Endothelial cell of umbilical vein (primary cell): Measurements from ENCODE around the gene KCNQ1OT1. TPM values are rescaled to one million over a fixed set of nuclear protein-coding genes. Genes with fewer than 3 reads are reported as not detected.

ENCODE experiments used
- BruUV-seq: library from RNA; stranded (reverse); fragments of 400-500 nt; replicated peaks from 2 replicates; lab custom pipeline; 2021; lab: Mats Ljungman, UMichigan
- CTCF ChIA-PET: fragments of 300-600, 350-600 bp; sonication (Branson Sonifier 250); formaldehyde crosslinking; loops from one replicate; lab custom pipeline; 2021; ENCODE audit warnings: antibody characterized with exemption, inconsistent platforms; lab: Charles Lee
- POLR2A ChIA-PET: fragments of 300-600, 350-600 bp; sonication (Branson Sonifier 250); formaldehyde crosslinking; loops from one replicate; lab custom pipeline; 2021; ENCODE audit warnings: antibody characterized with exemption, inconsistent platforms; lab: Charles Lee
- DNase-seq: peaks from one replicate; pipeline ENCODE4 v3.0.0-alpha.2; 2011; ENCODE audit warnings: low read depth, low spot score
- FAIRE-seq: peaks from 2 replicates; lab custom pipeline; 2011; peaks lifted over from hg19 to GRCh38; lab: Jason Lieb, UNC
- H2AFZ ChIP-seq: 2 replicates; pipeline ENCODE4 v1.6.0; 2012; ENCODE audit warnings: low read depth, low read length, control low read depth, inconsistent platforms
- H3K27ac ChIP-seq: 2 replicates; pipeline ENCODE4 v1.5.1; 2011; ENCODE audit warnings: low read depth, mild to moderate bottlenecking, control low read depth, low read length, moderate library complexity; ENCODE audit not compliant: insufficient read depth
- H3K27me3 ChIP-seq, 2 experiments: 2 replicates each; pipeline versions ENCODE4 v1.6.0 to v1.6.1; 2011; ENCODE audit warnings: low read length in 2 of 2, mixed read lengths in 1 of 2; ENCODE audit not compliant: control insufficient read depth in 2 of 2, insufficient read depth in 2 of 2
- H3K36me3 ChIP-seq, 2 experiments: 2 replicates in 1 of 2; 3 replicates in 1 of 2; pipeline ENCODE4 v1.5.1; 2011; ENCODE audit warnings: low read length in 2 of 2, mild to moderate bottlenecking in 1 of 2, moderate library complexity in 1 of 2; ENCODE audit not compliant: control insufficient read depth in 2 of 2, insufficient read depth in 2 of 2; ENCODE audit errors: extremely low read depth in 1 of 2
- H3K4me1 ChIP-seq: 3 replicates; pipeline ENCODE4 v1.5.1; 2011; ENCODE audit warnings: mild to moderate bottlenecking, low read length; ENCODE audit not compliant: control insufficient read depth, insufficient read depth; ENCODE audit errors: extremely low read depth
- H3K4me2 ChIP-seq: 2 replicates; pipeline ENCODE4 v1.6.1; 2011; ENCODE audit warnings: low read length, control low read depth, mixed read lengths; ENCODE audit not compliant: insufficient read depth
- H3K4me3 ChIP-seq, 3 experiments: fragments of 200-600 bp in 1 of 3; sonication (generic), shearing (Covaris generic) in 1 of 3; replicated peaks in 1 of 3; 2 replicates each; pipeline ENCODE4 v1.5.1; 2011 to 2016; ENCODE audit warnings: control low read depth in 3 of 3, low read length in 3 of 3, mild to moderate bottlenecking in 2 of 3, inconsistent platforms in 1 of 3, low read depth in 1 of 3, moderate library complexity in 1 of 3; ENCODE audit not compliant: insufficient read depth in 1 of 3
- H3K79me2 ChIP-seq: 2 replicates; pipeline ENCODE4 v1.6.0; 2012; ENCODE audit warnings: low read length, inconsistent platforms; ENCODE audit not compliant: control insufficient read depth, insufficient read depth
- H3K9ac ChIP-seq: replicated peaks from 2 replicates; pipeline ENCODE3; 2011; ENCODE audit warnings: low read length, control low read depth; ENCODE audit not compliant: insufficient read depth; ENCODE audit errors: extremely low read depth
- H3K9me1 ChIP-seq: replicated peaks from 3 replicates; pipeline ENCODE4 v1.6.0; 2011; ENCODE audit warnings: mild to moderate bottlenecking, low read length; ENCODE audit not compliant: control insufficient read depth, insufficient read depth; ENCODE audit errors: extremely low read depth
- H3K9me3 ChIP-seq: replicated peaks from 2 replicates; pipeline ENCODE4 v1.5.1; 2012; ENCODE audit warnings: low read length, inconsistent platforms; ENCODE audit not compliant: control insufficient read depth, insufficient read depth
- H4K20me1 ChIP-seq: replicated peaks from 2 replicates; pipeline ENCODE3; 2011; ENCODE audit warnings: mild to moderate bottlenecking, low read length; ENCODE audit not compliant: control insufficient read depth, insufficient read depth; ENCODE audit errors: extremely low read depth
- EZH2 ChIP-seq: IDR thresholded peaks from 2 replicates; pipeline ENCODE4 v1.6.1; 2012; ENCODE audit warnings: borderline replicate concordance, low read depth, mild to moderate bottlenecking, moderate library complexity, low read length, inconsistent platforms; ENCODE audit not compliant: severe bottlenecking
- MAX ChIP-seq: IDR thresholded peaks from 2 replicates; pipeline ENCODE4 v1.6.1; 2011; ENCODE audit not compliant: insufficient read depth, insufficient read length
- MYC ChIP-seq: IDR thresholded peaks from one replicate; pipeline ENCODE4 v1.6.1; 2011; ENCODE audit warnings: mild to moderate bottlenecking, low read depth, low read length
- POLR2A ChIP-seq: IDR thresholded peaks from 2 replicates; pipeline ENCODE4 v1.6.1; 2012; ENCODE audit warnings: low read depth, mild to moderate bottlenecking, control low read depth, low read length
- POLR2AphosphoS5 ChIP-seq: IDR thresholded peaks from 2 replicates; pipeline ENCODE4 v1.6.1; 2012; ENCODE audit warnings: low read depth, mild to moderate bottlenecking, control low read depth, low read length, moderate library complexity; ENCODE audit not compliant: insufficient read depth
- dilution Hi-C: fragments of 300-500 bp; cut with MboI; formaldehyde crosslinking; loops from one replicate; pipeline ENCODE4 v1.15.0; 2019; ENCODE audit warnings: low sequenced_read_pairs; ENCODE audit not compliant: extremely low pct_ligation_motif_present
- intact Hi-C: fragments of 100-400 bp; cut with micrococcal nuclease; formaldehyde crosslinking; loops from one replicate; pipeline ENCODE4 v1.10.0; 2022
- polyA plus RNA-seq, 4 experiments: library from polyadenylated mRNA; depleted of rRNA in 3 of 4; stranded (reverse) in 3 of 4; unstranded in 1 of 4; fragments of >200 nt; gene quantifications; 2 replicates each; pipeline versions ENCODE4 v1.2.1 to v1.2.3, GENCODE V29; 2011 to 2012; ENCODE audit warnings: missing spikeins in 1 of 4
- total RNA-seq: library from RNA; stranded (reverse); gene quantifications from 2 replicates; pipeline ENCODE4 v1.2.3, GENCODE V29; 2021

KCNQ1OT1 gene
- total and polyA plus RNA-seq, 2 donors (not counting 3 experiments of a cell fraction or from before 2014, with no cell fraction given) = 0.11 to 1.8 TPM

- no peaks in the 10 kb centered on the region for H3K27me3 ChIP-seq
- no peak overlapping the region for H3K9ac ChIP-seq
- intact Hi-C loops = loop anchor here (5.0 kb wide), 1 partner anchor 197 kb away; the partner anchor contains the start of gene CDKN1C
- H3K36me3 ChIP-seq = no peaks in the 10 kb centered on the region
- dilution Hi-C loops = no loop called here
- no peaks in the 10 kb centered on the region for H3K4me1 ChIP-seq
- H3K4me3 ChIP-seq = no peak overlapping the region
- H2AFZ ChIP-seq = no peak overlapping the region
- no peaks in the 10 kb centered on the region for H3K9me3 ChIP-seq
- H3K9me1 ChIP-seq = no peaks in the 10 kb centered on the region
- BruUV-seq = no TSS peak
- no peak overlapping the region for H3K27ac ChIP-seq
- no peak for TF ChIP-seq POLR2AphosphoS5
- no peak for TF ChIP-seq EZH2
- no peak for TF ChIP-seq POLR2A
- H4K20me1 ChIP-seq = no peaks in the 10 kb centered on the region
- no peak overlapping the region for H3K4me2 ChIP-seq
- CTCF ChIA-PET = no interaction called here
- peaks cover 29% of the 10 kb centered on the region for H3K79me2 ChIP-seq
- no peak for FAIRE-seq
- POLR2A ChIA-PET = no interaction called here
- DNase-seq = no peak
These were observed 9.9 kb downstream of the KCNQ1OT1 start for GRCh38 chr11:2689651-2690575.

- DNase-seq = no peak
- Histone ChIP-seq H3K9me1 (no peaks in the 10 kb centered on the region), H3K4me1 (no peaks in the 10 kb centered on the region), H3K79me2 (peaks cover 23% of the 10 kb centered on the region), H3K9me3 (no peaks in the 10 kb centered on the region), H3K9ac (no peak overlapping the region), H4K20me1 (no peaks in the 10 kb centered on the region), H3K27me3 (no peaks in the 10 kb centered on the region), H3K27ac (no peak overlapping the region), H2AFZ (no peak overlapping the region), H3K4me2 (no peak overlapping the region), H3K4me3 (no peak overlapping the region), H3K36me3 (peaks cover 0 to 2% of the 10 kb centered on the region in 2 experiments)
- no peak for FAIRE-seq
- no peak for TF ChIP-seq MAX
- no peak for TF ChIP-seq MYC
- TF ChIP-seq POLR2A = no peak
- ChIA-PET CTCF (no interaction called here), POLR2A (no interaction called here)
- dilution Hi-C loops = no loop called here
- BruUV-seq = no TSS peak
- intact Hi-C loops = no loop called here
These were observed 11.2 kb downstream of the KCNQ1OT1 start for GRCh38 chr11:2688381-2689231.
